KG1 (cell line): ENCODE data around the gene OAT.
"Not testable (repeated sequence)": the region's sequence is repeated elsewhere in the genome, so short reads cannot be mapped to it uniquely, and the experiment has no call there.

Source experiments
- DNase-seq: peaks from one replicate; lab custom pipeline; 2025; lab: John Stamatoyannopoulos, UW

The OAT gene

DNA sequence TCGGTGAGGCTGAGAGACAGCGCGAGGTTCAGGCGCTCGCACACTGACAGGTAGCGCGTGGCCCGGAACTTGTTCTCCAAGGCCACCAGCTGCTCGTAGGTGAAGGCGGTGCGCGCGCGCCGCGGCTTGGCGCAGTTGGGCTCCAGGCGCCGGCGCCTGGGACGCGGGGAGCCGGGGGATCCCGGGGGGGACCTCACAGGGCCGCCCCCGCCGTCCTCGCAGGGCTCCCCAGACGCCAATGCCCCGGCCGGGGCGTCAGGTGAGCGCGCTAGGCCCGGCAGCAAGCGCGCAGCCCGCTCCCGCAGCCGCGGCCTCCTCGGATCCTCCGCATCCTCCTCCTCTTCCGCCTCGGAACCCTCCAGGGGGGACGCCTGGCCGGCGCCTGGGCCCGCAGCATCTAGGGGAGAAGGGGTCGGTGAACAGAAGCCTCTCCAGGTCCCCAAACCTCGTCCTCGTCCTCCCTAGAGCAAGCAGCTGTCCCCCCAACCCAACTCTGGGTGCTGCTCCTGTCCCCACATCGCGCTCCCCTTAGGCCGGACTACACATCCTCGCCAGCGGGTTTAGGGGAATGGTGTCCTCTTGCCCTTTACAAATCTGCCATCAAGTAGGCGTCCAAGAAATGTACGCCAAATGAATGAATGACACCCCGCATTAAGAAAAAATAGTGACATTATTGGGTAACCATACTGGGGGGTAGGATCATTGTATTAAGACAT is 29.2 kb upstream of the OAT start:
- no peak for DNase-seq

DNA sequence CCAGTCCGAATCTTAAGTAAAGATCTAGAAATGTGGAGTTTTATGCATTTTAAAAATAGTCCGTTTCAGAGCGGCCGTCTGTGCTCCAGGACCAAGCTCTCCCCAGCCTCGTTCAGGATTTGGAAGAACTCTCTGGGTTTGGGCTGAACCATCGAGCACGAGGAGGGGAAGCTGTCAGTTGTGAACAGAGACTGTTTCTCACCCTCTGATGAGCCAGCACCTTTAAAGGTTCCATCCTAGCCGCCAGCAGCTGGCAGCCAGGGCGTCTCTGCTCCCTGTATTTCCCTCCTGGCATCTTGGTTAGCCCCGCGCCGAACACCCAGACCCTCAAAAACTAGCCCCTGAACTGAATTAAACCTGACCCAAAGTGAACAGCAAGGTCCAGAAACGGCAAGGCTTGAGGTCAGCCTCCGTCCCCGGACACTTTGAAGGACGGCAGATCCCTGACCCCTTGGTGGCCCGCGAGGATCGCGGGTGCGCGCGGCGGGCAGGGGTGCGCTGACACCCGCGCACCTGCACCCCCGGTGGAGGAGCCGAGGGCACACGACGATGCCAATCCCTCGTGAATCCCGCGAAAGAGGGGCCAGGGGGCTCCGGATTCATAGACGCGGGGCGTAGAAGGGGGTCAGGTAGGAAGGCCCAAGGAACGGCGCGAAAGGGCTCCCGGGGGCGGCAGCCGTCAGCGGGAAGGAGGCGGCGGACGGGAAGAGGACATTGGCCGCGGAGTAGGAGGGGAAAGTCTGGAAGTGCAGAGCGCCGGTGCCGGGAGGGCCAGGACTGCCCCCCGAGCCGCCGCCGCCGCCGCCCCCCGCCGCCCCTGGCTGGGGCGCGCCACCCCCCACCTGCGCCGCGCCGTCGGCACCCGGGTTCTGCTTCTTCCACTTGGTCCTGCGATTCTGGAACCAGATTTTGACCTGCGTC is 28.4 kb upstream of the OAT start:
- DNase-seq, result no peak

DNA sequence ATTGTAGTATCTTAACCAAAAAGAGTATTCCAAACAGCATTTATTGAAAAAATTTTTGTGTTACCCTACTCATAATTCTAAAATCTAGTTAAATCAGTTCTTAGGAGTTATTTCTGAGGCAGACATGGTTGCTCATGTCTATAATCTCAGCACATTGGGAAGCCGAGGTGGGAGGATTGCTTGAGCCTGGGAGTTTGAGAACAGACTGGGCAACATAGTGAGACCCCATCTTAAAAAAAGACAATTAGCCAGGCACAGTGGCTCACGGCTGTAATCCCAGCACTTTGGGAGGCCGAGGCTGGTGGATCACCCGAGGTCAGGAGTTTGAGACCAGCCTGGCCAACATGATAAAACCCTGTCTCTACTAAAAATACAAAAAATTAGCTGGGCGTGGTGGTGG is 23.0 kb upstream of the OAT start:
- DNase-seq, result not testable (repeated sequence)

DNA sequence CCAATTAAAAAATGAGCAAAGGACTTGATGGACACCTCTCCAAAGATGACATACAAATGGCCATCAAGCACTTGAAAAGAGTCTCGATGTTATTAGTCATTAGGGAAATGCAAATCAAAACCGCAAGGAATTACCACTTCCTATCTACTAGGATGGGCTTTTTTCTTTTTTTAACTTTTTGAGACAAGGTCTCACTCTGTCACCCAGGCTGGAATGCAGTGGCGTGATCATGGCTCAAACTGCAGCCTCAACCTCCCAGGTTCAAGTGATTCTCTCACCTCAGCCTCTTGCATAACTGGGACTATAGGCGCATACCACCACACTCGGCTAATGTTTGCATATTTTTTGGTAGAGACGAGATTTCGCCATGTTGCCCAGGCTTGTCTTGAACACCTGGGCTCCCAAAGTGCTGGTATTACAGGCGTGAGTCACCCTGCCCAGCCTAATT is 17.5 kb upstream of the OAT start:
- DNase-seq, result no peak

DNA sequence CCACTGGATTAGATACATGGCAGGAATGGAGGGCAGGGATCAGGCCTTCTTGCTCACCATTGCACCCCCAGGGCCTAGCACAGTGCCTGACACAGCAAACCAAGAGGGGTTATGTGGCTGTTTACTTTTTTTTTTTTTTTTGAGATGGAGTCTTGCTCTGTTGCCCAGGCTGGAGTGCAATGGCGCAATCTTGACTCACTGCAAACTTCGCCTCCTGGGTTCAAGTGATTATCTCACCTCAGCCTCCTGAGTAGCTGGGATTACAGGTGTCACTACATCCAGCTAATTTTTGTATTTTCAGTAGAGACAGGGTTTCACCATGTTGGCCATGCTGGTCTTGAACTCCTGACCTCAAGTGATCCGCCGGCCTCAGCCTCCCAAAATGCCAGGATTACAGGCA is 17.0 kb upstream of the OAT start:
- not testable (repeated sequence) for DNase-seq

DNA sequence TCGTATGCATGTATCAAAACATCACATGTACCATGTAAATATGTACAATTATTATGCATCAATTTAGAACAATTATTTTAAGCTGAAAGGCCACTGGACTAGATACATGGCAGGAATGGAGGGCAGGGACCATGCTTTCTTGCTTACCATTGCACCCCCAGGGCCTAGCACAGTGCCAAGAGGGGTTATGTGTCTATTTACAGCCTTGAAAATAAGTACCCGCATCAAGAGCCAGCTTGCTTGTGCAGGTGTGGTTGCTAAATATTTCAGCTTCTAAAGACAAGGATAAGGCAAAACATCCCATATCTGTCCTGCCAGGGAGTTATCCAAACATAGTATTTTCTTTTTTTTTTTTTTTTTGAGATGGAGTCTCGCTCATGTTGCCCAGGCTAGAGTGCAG is 14.7 kb upstream of the OAT start:
- no peak for DNase-seq

DNA sequence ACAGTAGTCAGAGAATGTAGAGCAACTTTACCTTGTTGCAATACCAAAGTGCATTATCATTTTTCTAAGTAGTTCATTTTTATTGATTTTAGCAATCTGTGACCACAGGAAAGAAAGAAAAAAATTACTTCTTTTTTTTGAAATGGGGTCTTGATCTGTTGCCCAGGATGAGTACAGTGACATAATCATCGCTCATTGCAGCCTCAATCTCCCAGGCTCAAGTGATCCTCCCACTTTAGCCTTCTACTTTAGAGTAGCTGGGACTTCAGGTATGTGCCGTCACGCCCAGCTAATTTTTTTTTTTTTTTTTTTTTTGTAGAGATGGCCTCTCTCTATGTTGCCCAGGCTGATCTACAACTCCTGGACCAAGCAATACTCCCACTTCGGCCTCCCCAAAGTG is 11.4 kb upstream of the OAT start:
- DNase-seq, result no peak

DNA sequence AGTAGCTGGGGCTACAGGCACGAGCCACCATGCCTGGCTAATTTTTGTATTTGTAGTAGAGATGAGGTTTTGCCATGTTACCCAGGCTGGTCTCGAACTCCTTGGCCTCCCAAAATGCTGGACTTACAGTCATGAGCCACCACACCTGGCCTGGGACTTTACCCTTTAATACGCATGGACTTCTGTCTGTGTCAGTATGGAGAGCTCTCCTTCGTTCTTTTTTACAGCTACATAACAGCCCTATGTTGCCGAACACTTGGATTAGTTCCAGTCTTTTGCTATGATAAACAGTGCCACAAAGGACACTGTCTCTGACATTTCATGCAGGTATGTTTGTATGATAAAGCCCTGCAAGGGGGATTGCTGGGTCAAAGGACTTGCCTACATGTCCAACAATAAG is 10.9 kb upstream of the OAT start:
- DNase-seq, result no peak

DNA sequence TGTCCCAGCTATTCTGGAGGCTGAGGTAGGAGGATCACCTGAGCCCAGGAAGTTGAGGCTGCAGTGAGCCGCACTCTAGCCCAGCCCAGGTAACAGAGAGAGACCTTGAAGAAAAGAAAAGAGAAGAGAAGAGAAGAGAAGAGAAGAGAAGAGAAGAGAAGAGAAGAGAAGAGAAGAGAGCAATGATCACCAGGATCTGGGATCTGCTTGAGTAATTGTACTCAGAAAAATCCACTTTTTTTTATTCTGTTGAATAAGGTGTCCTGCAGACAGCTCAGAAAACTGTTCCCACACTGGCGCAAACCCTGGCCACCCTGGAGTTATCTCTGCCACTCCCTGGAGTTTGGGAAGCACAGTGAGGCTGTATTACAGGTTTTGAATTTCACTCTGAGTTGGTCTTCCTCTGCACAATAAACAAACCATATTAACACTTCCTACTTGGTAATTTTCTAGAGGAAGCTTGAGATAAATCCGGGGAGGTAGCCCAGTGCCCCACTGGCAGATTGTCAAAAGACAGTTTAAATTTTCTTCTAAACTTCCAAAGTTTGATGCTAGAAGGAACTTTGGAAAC is 9.6 kb upstream of the OAT start:
- no peak for DNase-seq

DNA sequence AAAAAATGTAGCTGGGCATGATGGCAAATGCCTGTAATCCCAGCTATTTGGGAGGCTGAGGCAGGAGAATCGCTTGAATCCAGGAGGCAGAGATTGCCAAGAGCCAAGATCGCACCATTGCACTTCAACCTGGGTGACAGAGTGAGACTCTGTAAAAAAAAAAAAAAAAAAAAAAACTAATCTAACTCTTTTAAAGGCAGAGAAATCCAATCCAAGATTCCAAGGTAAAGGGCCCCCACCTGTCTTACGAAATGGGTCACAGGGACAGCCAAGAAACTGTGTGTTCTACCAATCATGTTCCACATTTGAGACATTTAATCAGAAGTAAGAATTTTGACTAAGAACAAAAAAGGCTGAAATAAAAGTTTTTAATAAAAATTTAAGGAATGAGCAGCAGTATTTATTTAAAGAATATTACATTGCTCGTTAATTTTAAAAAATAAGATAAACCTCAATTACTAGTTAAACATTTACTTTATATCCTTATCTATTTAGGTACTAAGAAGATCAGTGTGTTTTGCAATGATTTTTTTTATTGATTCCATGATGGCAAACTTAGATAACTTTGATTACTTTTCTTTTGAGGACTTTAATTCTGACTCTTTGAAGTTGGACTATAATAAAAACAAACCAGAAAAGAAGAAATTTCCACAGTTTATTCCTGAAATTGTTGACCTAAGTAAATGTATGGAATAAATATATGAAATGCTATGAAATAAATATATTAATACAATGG is 6.7 kb upstream of the OAT start:
- DNase-seq, result no peak

DNA sequence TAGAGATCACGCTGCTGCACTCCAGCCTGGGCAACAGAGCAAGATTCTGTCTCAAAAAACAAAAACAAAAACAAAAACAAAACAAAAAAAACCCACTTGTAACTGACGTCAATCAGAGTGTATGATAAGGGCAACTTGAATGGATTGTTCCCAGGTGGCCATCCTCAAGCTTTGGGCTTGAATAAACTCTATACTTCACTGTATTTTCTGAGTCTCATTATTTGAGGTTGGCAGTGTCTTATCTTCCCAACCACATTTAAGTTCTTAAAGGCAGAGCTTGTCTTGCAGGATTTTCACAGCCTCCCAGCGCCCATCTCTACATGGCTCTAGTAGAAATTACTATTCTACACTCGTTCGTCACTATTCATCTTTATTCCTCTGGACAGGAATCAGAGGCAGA is 5.1 kb upstream of the OAT start:
- no peak for DNase-seq

DNA sequence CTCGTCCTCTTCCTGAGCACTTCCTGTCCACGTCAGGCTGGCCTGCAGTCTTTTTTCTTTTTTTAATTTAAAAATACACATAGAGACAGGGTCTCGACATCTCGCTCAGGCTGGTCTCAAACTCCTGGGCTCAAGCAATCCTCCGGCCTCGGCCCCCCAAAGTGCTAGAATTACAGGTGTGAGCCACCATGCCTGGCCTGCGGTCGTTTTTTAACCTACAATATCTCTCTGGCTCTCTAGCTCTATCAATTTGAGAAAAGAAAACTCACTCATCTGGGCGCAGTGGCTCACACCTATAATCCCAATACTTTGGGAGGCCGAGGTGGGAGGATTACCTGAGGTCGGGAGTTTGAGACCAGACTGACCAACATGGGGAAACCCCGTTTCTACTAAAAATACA is 4.0 kb upstream of the OAT start:
- DNase-seq, result no peak

DNA sequence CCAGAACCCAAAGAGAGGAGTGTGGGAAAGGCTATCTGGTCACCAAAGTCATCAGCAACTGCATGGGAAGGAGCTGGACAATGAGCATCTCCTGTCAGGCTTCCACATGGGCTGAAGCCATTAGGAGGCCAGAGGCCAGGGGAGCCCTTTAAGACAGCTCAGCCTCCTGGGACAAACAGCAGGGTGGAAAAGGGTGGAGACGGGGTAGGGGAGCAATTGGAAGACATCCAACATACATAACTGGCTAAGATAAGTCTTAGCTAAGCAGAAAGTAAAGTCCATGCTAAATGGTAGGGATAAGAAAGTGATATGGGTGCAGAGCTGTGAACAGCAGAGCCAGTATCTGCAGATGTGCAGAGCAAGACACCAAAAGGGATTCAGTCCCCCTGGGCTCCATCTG is 1.5 kb upstream of the OAT start:
- no peak for DNase-seq

DNA sequence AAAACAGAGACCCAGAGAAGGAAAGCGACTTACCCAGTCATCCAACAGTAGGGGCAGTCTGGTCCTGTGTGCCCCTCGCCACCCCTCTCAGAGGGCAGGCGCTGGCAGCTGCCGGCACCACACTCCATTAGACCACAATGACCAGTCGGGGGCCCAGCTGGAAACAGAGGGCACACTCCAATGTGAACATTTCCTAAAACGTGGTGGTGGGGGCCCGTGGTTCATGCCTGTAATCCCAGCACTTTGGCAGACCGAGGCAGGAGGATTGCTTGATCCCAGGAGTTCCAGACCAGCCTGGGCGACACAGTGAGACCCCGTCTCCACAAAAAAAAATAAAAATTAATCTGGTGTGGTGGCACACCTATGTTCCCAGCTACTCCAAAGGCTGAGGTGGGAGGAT is 912 bp upstream of the OAT start:
- DNase-seq, result no peak

DNA sequence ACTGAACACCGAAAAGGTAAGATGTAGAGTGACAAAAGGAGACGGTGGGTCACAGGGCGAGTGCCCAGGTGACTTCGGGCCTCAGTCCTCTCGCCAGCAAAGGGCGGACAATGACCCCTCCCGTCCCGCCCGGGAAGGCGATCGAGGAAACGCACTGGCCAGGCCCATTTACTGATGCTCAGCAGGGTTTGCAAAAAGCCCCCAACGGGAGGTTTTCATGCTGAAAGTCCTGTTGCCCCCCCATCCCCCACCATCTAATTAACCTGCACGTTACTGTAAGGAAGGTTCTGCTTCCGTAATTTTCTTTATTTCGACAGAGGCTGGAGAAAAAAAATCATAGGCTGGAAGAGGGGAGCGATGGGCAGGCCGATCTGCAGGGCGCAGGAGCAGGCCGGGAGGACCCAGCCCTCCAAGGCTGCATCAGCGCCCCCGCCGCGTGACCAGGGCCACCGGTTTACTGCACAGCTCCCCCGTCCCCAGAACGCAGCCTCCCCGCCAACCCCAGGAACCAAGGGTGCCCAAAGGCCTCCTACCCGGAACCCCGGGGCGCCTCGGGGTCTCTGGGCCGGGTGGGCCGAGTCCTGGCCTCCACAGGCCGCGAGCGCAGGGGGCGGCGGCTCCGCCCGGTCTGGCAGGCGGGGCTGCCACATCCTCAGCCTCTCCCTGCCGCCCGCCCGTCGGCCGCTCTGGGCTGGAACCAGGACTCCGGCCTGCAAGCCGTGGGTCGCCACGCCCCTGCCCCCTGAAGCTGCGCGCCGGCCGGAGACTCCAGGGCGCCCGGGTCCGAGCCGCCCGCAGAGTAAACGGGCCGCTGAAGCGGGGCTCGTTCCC is 613 bp downstream of the OAT start:
- DNase-seq, result no peak

DNA sequence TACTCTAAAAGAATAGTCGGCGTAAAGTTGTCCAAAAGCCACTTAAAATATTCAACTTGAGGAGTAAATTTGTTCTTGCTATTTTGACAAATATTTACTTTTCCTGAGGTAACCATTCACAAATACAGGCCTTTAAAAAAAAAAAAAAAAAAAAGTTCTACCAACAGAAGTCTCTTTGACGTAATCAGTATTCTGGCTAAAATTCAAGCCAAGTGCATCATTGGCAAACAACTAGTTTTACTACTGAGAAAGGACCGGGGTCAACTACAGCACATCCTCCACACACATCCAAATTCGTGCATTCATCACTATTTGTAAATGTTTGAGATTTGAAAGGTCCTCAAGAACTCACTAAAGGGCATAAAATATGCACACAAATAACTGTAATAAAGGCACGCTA is 2.0 kb downstream of the OAT start:
- DNase-seq, result no peak

DNA sequence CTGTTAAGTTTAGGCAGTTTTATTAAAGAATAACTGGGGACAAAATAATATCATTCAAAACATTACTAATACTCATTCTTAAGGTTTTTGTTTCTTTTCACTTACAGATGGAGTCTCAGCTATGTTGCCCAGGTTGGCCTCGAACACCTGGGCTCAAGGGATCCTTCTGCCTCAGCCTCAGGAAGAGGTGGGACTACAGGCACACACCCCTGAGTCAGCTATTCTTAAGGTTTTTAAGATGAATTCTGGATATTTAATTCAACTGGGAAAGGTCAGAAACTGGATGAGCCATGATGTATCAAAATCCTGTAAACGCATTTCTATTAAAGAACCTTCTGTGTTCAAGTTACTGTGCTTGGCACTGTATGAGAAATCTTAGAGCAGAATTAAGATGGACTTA is 3.5 kb downstream of the OAT start:
- no peak for DNase-seq

DNA sequence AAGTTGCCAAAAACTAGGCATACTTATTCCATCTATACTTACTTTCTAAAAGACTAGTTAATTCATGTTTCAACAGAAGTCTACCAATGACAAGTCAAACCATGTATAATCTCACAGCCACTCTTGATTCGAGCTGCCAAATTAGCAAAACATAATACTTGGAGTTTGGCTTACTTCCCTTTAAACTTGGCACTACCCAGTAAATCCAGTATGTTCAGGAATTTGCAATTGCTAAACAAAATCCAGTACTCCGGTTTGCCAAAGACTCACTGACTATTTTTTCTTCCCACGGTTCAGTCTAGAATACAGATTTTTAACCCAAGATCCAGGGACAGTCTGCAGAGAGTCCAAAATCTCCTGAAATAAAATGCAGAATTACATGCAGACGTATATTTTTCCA is 4.6 kb downstream of the OAT start:
- DNase-seq, result no peak

DNA sequence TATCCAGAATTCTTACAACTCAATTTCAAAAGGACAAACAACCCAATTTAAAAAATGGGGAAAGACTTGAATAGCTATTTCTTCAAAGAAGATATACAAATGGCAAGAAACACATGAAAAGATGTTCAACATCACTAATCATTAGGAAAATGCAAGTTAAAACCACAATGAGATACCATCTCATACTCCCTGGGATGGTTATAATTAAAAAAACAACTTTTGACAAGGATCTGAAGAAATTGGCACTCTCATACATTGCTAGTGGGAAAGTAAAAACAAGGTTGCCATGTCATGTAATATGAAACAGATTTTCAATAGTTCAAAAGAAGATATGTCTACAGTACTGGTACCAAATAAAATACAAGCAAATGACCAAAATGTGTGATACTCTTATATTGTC is 9.0 kb downstream of the OAT start:
- no peak for DNase-seq

DNA sequence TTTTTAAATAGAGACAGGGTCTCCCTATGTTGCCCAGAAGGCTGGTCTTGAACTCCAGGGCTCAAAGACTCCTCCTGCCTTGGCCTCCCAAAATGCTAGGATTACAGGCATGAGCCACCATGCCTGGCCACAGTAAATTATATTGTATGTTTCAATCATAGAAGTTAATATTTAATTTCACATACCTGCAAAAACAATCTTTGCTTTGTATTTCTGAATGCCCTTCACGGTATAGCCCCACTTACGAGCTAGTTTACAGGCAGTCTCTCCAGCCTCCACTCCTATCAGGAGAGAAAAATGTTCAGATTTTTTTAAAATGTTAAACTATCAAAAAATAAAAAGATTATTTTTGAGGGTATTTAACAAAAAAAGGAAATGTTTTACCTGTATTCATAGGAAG is 10.4 kb downstream of the OAT start:
- no peak for DNase-seq

DNA sequence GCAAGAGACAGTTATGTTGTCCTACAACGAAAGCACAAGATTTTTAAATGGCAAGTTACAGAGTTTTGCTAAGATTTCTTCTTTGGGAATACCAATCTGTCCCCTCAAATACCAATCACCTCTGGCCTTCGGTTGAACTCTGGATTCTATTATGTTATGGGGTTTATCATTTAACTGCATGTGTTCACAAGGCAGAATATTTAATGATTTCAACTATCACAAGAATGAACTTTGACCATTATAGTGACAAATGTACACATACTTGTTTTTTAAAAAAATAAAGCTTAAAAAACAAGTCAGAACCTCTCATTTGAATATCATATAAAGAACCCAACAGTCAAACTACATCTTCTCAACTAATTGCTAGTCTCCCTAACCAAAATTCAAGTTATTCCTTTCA is 11.3 kb downstream of the OAT start:
- no peak for DNase-seq

DNA sequence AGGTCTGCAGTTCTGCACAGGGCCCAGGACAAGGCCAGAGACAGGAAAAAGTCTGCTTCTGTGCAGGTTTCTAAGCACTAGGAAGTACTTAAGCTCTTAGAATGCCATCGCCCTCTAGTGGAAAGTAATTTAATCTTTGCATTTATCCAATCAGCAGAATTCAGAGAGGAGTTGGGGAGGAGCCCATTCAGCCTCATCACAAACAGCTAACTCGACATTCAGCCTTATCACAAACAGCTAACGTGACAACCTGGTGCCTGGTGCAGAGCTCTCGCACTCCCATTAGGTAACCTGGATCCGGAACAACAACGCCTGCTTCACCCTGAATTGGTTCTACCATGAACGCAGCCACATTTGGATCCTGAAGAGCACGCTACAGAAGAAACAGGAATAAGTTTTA is 15.2 kb downstream of the OAT start:
- DNase-seq, result peak; percentile 70
